Hepatocyte (in vitro differentiated cells): Measurements from ENCODE around the gene MYLIP. TPM values are rescaled to one million over a fixed set of nuclear protein-coding genes. Genes with fewer than 3 reads are reported as not detected.
A peak's percentile ranks its signal among the peaks of the same experiment; 100 is the strongest.

Experiments
- DNase-seq: peaks from one replicate; pipeline ENCODE4 v3.0.0-alpha.2; 2016; ENCODE audit warnings: low spot score
- H2AFZ ChIP-seq: fragments of 200-600 bp; sonication (generic); 2 replicates; pipeline ENCODE4 v1.6.0; 2016; ENCODE audit warnings: antibody characterized with exemption, mild to moderate bottlenecking
- H3K27ac ChIP-seq: fragments of 200-600 bp; sonication (generic); 2 replicates; pipeline ENCODE4 v1.5.1; 2016; ENCODE audit warnings: mild to moderate bottlenecking
- H3K27me3 ChIP-seq: fragments of 200-600 bp; sonication (generic); 2 replicates; pipeline ENCODE4 v1.6.1; 2016
- H3K36me3 ChIP-seq: fragments of 200-600 bp; sonication (generic); replicated peaks from 2 replicates; pipeline ENCODE4 v1.5.1; 2016; ENCODE audit warnings: low read depth; ENCODE audit not compliant: insufficient read depth
- H3K4me1 ChIP-seq: fragments of 200-600 bp; sonication (generic); 2 replicates; pipeline ENCODE4 v1.5.1; 2016; ENCODE audit warnings: mild to moderate bottlenecking, moderate library complexity; ENCODE audit not compliant: insufficient read depth
- H3K4me2 ChIP-seq: fragments of 200-600 bp; sonication (generic); 2 replicates; pipeline ENCODE4 v1.6.0; 2016
- H3K4me3 ChIP-seq: fragments of 200-600 bp; sonication (generic); 2 replicates; pipeline ENCODE4 v1.5.1; 2016; ENCODE audit warnings: mild to moderate bottlenecking
- H3K79me2 ChIP-seq: fragments of 200-600 bp; sonication (generic); 2 replicates; pipeline ENCODE4 v1.6.0; 2017; ENCODE audit warnings: mild to moderate bottlenecking
- H3K9me2 ChIP-seq: fragments of 200-600 bp; sonication (generic); replicated peaks from 2 replicates; pipeline ENCODE4 v1.6.0; 2017; ENCODE audit warnings: mild to moderate bottlenecking; ENCODE audit not compliant: insufficient read depth
- H3K9me3 ChIP-seq: fragments of 200-600 bp; sonication (generic); 2 replicates; pipeline ENCODE4 v1.5.1; 2016; ENCODE audit warnings: low read depth, mild to moderate bottlenecking
- H4K20me1 ChIP-seq: fragments of 200-600 bp; sonication (generic); 2 replicates; pipeline ENCODE4 v1.6.0; 2016; ENCODE audit warnings: mild to moderate bottlenecking; ENCODE audit not compliant: insufficient read depth, poor library complexity, severe bottlenecking
- CTCF ChIP-seq: fragments of 200-600 bp; sonication (generic); IDR thresholded peaks from 2 replicates; pipeline ENCODE4 v1.5.1; 2016; ENCODE audit warnings: antibody characterized with exemption, mild to moderate bottlenecking; ENCODE audit not compliant: poor library complexity
- EZH2 ChIP-seq: fragments of 200-600 bp; sonication (generic); IDR thresholded peaks from 2 replicates; pipeline ENCODE4 v1.6.1; 2016; ENCODE audit warnings: antibody characterized with exemption, mild to moderate bottlenecking, borderline replicate concordance
- EZH2phosphoT487 ChIP-seq: fragments of 200-600 bp; sonication (generic); IDR thresholded peaks from one replicate; pipeline ENCODE4 v1.6.1; 2018; ENCODE audit warnings: antibody characterized with exemption, mild to moderate bottlenecking, low read depth, moderate library complexity; ENCODE audit not compliant: unreplicated experiment, severe bottlenecking
- WGBS: methylation state at CpG from one replicate; pipeline ENCODE4 v1.1.6; 2016; ENCODE audit warnings: low lambda C conversion rate; ENCODE audit errors: missing lambda C conversion rate; 5-methylcytosine and 5-hydroxymethylcytosine counted together
- polyA plus RNA-seq: library from polyadenylated mRNA; unstranded; fragments of >200 nt; fragmentation: Nextera tagmentation; extraction: Ambion mirVana; gene quantifications from 2 replicates; pipeline ENCODE4 v1.2.1, GENCODE V29; 2016
- total RNA-seq: library from RNA; depleted of rRNA; stranded (reverse); fragments of >200 nt; gene quantifications from 2 replicates; pipeline ENCODE4 v1.2.3, GENCODE V29; 2014

MYLIP gene
- total and polyA plus RNA-seq, 2 experiments from 2014 or later, result 76.0 to 85.7 TPM

DNA sequence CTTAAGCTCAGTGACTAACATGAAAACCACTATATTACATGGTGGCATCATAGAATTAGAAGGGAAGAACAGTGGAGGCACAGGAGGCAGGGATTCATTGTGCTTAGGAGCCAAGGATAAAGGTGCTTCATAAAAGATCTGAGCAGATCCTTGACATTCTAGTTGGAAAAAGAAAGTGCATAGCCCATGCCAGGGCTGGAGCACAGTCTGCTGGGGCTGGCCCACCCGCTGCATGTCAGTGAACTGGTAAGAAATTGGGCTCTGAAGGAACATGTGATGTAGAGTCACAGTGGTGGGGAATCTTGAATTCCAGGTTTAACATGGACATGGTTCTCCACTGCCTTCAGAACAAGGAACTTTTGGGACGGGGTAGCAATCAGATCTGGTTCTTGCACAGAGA, 20.4 kb downstream of the MYLIP start:
- Histone ChIP-seq H3K9me3 (no peaks in the 10 kb centered on the region), H3K9me2 (no peaks in the 10 kb centered on the region), H3K4me3 (no peak overlapping the region), H3K4me2 (no peak overlapping the region), H3K27ac (no peak overlapping the region), H2AFZ (no peak overlapping the region), H3K36me3 (no peaks in the 10 kb centered on the region), H4K20me1 (peaks cover 26% of the 10 kb centered on the region), H3K4me1 (peaks cover 29% of the 10 kb centered on the region), H3K27me3 (no peaks in the 10 kb centered on the region), H3K79me2 (peaks cover 42% of the 10 kb centered on the region)
- WGBS, result 100% methylated on average over 2 of the region's 2 CpGs
- DNase-seq, result no peak
- no peak for TF ChIP-seq EZH2phosphoT487
- TF ChIP-seq CTCF, result no peak
- TF ChIP-seq EZH2, result no peak

DNA sequence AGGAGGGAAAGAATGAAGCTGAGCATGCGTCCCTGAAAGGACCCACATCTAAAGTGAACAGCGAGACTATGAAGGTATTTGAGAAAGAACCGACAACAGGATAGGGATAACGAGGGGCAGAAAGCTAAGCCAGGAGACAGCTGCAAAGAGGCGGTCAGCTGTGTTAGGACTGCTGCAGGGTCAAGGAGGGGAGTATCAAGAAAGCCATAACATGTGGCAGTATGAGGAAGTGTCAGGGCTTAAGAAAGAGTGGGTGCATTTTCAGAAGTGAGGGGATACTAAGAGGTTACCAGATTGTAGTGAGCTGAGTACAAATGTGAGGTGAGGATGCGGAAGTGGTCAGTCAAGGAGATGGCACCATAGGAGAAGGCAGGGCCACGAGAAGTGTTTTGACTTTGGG, 21.2 kb downstream of the MYLIP start:
- no peak for DNase-seq
- no peaks in the 10 kb centered on the region for H3K9me2 ChIP-seq
- peaks cover 26% of the 10 kb centered on the region for H4K20me1 ChIP-seq
- no peak for TF ChIP-seq EZH2
- TF ChIP-seq EZH2phosphoT487, result no peak
- TF ChIP-seq CTCF, result no peak
- H2AFZ ChIP-seq, result no peak overlapping the region
- peaks cover 34% of the 10 kb centered on the region for H3K79me2 ChIP-seq
- H3K9me3 ChIP-seq, result no peaks in the 10 kb centered on the region
- peaks cover 29% of the 10 kb centered on the region for H3K4me1 ChIP-seq
- H3K4me3 ChIP-seq, result no peak overlapping the region
- H3K4me2 ChIP-seq, result no peak overlapping the region
- WGBS, result 97% methylated on average over 7 of the region's 7 CpGs
- no peak overlapping the region for H3K27ac ChIP-seq
- no peaks in the 10 kb centered on the region for H3K36me3 ChIP-seq
- no peaks in the 10 kb centered on the region for H3K27me3 ChIP-seq

GRCh38 chr6:16153211-16153820, 24.4 kb downstream of the MYLIP start:
- no peaks in the 10 kb centered on the region for H3K27me3 ChIP-seq
- TF ChIP-seq EZH2phosphoT487 (no peak), EZH2 (no peak), CTCF (no peak)
- no peak for DNase-seq
- H3K4me1 ChIP-seq, result peaks cover 8% of the 10 kb centered on the region
- no peaks in the 10 kb centered on the region for H3K36me3 ChIP-seq
- no peak overlapping the region for H2AFZ ChIP-seq
- H3K4me2 ChIP-seq, result no peak overlapping the region
- no peaks in the 10 kb centered on the region for H3K9me2 ChIP-seq
- H3K9me3 ChIP-seq, result no peaks in the 10 kb centered on the region
- peaks cover 5% of the 10 kb centered on the region for H4K20me1 ChIP-seq
- peaks cover 9% of the 10 kb centered on the region for H3K79me2 ChIP-seq
- WGBS, result 79% methylated on average over 9 of the region's 9 CpGs
- H3K27ac ChIP-seq, result peak overlapping the region; percentile 7
- H3K4me3 ChIP-seq, result no peak overlapping the region

- Histone ChIP-seq H3K9me3 (no peaks in the 10 kb centered on the region), H3K36me3 (no peaks in the 10 kb centered on the region), H3K27ac (no peak overlapping the region), H3K4me3 (no peak overlapping the region), H3K4me1 (peaks cover 4% of the 10 kb centered on the region), H4K20me1 (no peaks in the 10 kb centered on the region), H3K27me3 (no peaks in the 10 kb centered on the region), H3K9me2 (no peaks in the 10 kb centered on the region), H3K4me2 (no peak overlapping the region), H3K79me2 (no peaks in the 10 kb centered on the region), H2AFZ (no peak overlapping the region)
- DNase-seq, result no peak
- 87% methylated on average over 2 of the region's 2 CpGs for WGBS
- TF ChIP-seq CTCF (no peak), EZH2phosphoT487 (no peak), EZH2 (no peak)
Measured at GRCh38 chr6:16154904-16155303, 26.0 kb downstream of the MYLIP start.
